Measurements from ENCODE around the gene PSPH.
"Not testable (repeated sequence)": the region's sequence is repeated elsewhere in the genome, so short reads cannot be mapped to it uniquely, and the experiment has no call there.

DNA sequence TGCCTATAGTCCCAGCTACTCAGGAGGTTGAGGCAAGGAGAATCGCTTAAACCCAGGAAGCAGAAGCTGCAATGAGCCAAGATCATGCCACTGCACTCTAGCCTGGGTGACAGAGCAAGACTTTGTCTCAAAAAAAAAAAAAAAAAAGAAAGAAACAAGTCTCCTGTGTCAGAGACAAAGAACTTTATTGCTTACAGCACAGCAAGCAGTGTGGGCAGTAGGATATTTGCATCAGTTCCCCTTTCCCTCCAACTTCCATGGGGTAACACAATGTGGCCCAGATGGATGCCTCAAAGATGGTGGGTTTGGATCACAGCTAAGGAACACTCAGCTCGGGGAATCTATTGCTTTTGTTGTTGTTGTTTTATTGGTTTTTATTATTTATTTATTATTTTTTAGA is 5.5 kb downstream of the PSPH start:
- not testable (repeated sequence) for TF ChIP-seq CTCF (IDR thresholded peaks at IDR 0.05; ENCODE audit: low read depth, low read length); POLR2A (IDR thresholded peaks at IDR 0.05; ENCODE audit: extremely low read depth, insufficient read length)
